Left colon (tissue), 2 donors: ENCODE data around the gene ARHGAP12. TPM values are rescaled to one million over a fixed set of nuclear protein-coding genes. Genes with fewer than 3 reads are reported as not detected.
A peak's percentile ranks its signal among the peaks of the same experiment; 100 is the strongest.

Experiments
- ATAC-seq: fragments of 200-7000 bp; cut with Tn5 transposase; one replicate; pipeline ENCODE4 v1.9.1; 2020; ENCODE audit warnings: mild to moderate bottlenecking, moderate library complexity
- DNase-seq, 2 donors: peaks; one replicate each; pipeline ENCODE4 v3.0.0-alpha.2; 2020
- intact Hi-C, 2 donors: fragments of 100-400 bp; cut with DNase I in 1 of 2; cut with micrococcal nuclease in 1 of 2; formaldehyde crosslinking; loops; one replicate each; pipeline versions ENCODE4 v1.11.2 to v1.14.0; 2022; cut with DNase I, micrococcal nuclease
- total RNA-seq, 2 donors: library from RNA; stranded (reverse); fragmentation: NEBNext Ultra II Directional; extraction: Animal tissue kit (Norgen Biotek cat#: 25700); gene quantifications; one replicate each; pipeline ENCODE4 v1.2.1, GENCODE V29; 2021
- donor health status: DM: no; HTN: no; CAD: no.
- donor health status: DM: yes; HTN: yes; CAD: no.

ARHGAP12 gene
- total RNA-seq, 2 donors from 2014 or later, result 38.2 to 46.9 TPM

DNA sequence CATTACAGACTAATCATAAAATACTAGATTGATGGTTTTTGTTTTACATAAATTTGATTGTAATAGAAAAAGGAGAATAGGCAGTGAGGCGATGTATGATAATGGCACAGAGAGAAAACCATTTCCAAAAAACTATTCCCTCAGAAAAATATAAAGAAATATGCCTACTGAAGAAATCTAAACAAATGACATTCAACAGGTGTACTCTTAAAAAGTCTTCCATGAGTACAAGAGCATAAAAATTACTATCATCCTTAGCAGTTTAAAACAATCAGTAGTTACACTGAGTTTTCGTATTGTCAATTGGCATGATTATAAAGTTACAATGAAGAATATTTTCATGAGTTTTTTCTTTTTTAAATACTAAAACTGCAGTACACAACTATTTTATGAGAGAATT, 75.0 kb downstream of the ARHGAP12 start:
- intact Hi-C loops, result no loop called here
- no peak for ATAC-seq
- DNase-seq, result no peak

DNA sequence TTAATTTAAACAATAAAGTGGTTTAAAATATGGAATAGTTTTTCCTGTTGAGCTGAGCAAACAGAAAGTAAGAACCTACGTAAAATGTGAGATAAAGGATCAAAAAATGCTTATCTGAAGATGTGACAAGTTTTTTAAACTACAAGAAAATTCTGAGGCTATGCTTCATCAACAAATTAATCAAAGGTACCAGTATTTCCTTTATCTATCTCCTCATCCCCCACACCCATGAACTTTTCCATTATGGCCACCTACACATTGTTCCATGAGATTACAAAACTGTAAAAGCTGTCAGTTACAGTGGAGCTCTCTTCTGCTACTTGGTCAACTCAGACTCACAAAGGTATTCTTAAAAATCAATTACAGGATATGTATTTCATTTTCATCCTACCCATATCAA, 77.4 kb downstream of the ARHGAP12 start:
- no peak for DNase-seq
- ATAC-seq, result no peak
- intact Hi-C loops, result no loop called here

DNA sequence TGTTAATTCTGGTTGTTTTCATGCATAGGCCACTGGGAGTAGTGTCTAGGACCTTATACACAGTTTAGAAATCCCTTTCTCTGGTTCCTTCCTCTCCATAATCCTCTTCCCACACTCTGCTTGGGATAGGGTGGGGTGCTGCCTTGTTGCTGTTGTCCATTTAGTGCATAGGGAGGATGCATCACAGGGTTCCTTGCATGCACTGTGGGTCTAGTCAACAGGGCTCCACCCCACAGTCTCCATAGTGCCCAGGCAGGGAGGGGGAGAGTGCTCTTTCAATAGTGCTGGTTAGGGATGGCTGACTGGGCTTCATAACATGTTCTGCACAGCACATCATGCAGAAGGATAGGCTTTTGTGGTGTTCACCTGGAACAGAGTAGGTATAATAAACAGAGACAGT, 81.1 kb downstream of the ARHGAP12 start:
- intact Hi-C loops, result no loop called here
- ATAC-seq, result peak; percentile 62

DNA sequence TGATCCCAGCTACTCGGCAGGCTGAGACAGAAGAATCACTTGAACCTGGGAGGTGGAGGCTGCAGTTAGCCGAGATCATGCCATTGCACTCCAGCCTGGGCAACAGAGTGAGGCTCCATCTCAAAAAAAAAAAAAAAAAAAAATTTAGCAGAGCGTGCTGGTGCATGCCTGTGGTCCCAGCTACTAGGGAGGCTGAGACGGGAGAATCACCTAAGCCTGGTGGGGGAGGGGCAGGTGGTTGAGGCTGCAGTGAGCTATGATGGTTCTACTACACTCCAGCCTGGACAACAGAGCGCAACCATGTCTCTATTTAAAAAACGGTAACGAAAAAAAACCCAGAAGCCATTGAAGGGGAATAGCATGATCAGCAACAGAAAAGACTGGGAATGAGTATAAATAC, 89.9 kb downstream of the ARHGAP12 start:
- ATAC-seq (no peak), DNase-seq (no peak)
- intact Hi-C loops, result no loop called here

More for the DNA sequence above, 81.1 kb downstream of the ARHGAP12 start:
- DNase-seq, result no peak

DNA sequence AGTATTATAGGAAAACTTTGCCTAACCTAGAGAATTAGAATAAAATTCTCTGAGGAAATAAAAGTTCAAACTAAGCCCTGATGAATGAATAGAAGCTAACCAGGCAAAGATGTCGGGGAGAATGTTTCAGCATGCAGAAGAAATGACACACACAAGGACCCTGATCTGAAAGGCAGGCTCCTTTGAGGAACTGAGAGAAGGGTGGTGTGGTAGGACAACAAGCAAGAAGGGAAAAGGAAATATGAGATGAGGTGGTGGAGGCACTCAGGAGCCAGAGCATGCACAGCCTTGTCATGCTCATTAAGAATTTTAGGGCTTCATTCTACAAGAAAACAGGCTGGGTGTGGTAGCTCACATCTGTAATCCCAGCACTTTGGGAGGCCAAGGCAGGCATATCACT, 90.6 kb downstream of the ARHGAP12 start:
- DNase-seq (no peak), ATAC-seq (no peak)
- intact Hi-C loops, result no loop called here

DNA sequence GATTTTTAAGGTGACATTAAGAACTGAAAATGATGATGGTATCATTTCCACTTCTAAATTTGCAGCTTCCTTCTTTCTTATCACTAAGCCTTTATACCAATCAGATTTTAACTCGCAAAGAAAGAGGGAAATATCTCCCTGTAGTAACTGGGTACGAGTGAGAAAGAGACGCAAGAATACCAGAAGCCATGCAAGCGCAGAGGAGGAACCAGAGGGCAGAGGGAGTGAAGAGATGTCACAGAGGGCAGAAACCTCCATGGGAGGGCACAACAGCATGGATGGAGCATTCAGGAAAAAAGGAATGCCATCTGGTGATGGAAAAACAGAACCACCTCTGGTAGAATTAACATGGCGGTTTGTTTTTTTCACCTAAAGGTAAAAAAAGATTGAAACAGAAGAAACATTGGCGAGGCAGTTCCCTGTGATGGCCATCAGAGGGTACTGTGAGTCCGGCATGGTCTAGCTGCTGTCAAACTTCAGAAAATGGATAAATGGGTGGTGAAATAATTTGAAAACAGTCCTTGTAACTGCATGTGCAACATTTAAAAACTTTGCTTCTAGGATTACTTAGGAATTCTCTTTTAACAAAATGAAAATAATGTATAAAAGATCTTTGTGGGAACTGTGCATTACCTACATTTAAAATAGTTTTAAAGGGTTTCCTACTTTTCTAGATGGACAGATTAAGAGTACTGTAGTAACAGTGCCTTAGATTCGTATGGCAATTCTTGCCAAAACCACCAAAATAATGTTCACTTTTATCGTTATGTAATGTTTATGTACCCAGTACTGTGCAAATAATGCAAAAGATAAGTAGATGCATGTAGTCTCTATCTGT, 91.8 kb downstream of the ARHGAP12 start:
- DNase-seq (no peak), ATAC-seq (peak; percentile 65)
- intact Hi-C loops, result no loop called here

DNA sequence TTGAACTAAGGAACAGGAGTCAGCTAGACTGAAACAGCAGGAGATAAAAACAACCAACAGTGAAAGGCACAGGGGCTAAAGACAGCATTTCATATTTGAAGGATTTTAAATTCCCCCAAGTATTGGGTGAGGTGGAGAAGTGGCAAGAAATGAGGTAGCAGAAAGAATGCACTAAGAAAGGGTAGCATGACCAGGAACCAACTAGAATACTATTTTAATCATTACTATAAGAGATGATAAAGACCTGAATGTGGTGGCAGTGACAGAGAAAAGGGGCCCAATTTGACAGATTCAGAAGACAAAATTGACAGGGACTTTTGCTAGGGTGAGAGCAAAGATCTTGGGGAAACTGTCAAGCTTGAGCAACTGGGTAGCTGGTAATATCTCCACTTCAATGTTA, 94.9 kb downstream of the ARHGAP12 start:
- intact Hi-C loops, result no loop called here
- DNase-seq, result no peak
- no peak for ATAC-seq

DNA sequence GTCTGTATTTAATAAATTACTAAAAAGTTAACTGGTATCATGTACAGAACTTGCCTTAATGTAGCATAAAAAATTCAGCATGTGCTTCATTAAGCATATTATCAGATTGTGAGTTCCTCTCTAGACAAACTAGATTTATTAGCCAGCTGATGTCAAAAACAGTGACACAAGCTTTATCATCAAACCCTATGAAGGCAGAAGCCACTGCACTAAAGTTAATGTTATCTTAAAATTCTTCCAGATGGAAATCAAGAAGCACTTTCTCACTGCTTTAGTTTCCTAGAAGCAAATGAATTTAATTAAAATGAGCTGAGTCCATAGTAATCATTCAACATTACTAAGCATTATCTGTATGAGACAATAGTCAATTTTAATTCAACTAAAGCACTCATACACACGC, 96.4 kb downstream of the ARHGAP12 start:
- intact Hi-C loops, result no loop called here
- DNase-seq, result no peak
- ATAC-seq, result no peak

DNA sequence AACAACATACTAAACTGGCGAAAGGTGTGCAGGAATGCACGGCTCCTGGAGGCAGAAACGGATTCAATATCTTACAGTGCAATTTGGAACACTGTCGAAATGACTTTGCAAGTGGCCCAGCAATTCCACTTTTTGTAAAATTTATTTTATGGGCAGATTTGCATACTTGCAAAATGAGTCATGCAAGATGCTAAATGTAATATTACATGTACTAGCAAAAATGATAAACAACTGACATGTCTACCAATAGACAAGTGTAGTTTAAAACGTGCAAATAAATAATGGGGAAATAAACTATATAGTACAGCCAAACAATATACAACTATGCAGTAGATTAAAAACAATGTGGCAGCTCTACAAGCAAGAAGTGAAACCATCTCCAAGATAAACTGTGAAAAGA, 97.7 kb downstream of the ARHGAP12 start:
- intact Hi-C loops, result no loop called here
- ATAC-seq (no peak), DNase-seq (no peak)

DNA sequence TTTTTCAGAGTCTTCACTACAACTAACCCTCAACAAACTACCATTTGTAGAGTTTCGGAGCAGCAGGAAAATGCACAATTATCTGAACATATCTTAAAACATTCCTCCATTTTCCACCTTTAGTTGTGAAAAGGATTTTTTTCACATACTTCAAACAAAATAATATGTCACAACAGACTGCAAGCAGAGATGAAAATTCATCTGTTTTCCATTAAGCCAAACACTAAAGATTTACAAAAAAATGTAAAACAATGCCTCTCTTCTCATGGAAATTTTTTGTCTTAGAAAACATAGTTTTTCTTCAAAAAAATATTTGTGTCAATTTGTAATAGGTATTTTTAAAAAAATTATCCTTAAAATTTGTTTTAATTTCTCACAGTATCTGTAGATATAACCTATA, 98.9 kb downstream of the ARHGAP12 start:
- ATAC-seq (no peak), DNase-seq (no peak)
- intact Hi-C loops, result no loop called here

DNA sequence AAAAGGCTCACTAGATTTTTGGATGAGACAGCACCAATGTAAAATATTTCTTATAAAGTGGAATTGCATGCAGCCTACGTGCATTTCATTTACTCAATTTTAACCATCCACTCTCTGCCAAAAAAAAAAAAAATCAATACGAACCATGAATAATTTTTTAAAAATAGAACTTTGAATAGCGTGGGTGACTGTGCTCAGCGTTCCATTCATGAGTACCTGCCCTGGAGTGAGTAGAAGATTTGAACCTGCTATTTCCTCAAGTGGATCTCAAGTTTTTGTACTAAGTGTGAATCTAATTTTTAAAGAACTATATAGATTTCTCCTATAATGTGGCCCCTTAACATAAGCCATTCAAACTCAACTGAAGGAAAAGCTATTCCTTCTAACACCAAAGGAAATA, 105.3 kb downstream of the ARHGAP12 start:
- ATAC-seq (no peak), DNase-seq (no peak)
- intact Hi-C loops, result no loop called here

DNA sequence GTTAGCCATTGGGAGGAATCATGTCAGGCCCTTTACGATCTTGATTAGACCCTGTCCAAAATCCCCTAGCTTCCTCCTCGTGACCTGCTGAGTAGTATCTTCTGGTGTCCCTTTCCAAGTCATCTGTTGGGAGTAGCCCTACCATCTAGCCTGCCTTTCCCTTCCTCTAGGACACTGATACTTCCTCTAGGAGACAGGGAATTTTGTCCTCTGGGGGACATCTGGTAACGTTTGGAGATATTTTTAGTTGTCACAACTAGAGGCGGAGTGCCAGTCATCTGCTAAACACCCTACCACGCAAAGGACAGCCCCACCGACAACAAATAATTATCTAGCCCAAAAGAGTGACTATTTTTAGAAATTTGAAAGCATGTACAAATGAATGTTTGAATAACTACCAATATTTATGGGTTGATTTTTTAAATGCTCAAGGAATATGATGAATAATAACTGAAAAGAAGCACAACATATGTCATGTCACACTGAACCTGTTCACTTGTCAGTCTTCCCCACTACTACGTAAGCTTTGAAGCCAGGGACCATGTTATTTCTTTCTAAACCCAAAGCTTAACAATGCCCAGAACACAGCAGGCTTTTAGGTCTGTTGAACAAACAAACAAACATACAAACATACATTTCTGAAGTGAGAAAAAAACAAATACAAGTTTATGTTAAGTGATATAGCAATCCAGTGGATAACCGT, 105.9 kb downstream of the ARHGAP12 start:
- ATAC-seq (no peak), DNase-seq (no peak)
- intact Hi-C loops, result no loop called here

DNA sequence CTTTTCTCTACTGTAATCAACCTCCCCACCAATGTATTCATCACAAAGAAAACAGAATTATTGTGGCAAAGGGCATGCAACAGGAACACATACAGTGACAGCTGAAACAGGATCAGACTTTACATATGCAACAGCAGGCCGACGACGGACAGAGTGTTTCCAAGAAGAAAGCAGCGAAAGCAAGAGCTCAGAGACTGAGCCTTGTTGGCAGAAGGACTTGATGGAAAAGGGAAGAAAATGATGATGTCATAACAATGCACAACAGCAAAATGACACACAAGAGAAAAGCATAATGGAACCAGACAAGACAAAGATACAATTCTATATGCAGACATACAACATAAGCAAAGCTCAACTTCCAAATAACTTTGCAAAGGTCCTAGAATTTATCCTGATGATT, 106.5 kb downstream of the ARHGAP12 start:
- intact Hi-C loops, result no loop called here
- DNase-seq, result no peak
- ATAC-seq, result no peak

DNA sequence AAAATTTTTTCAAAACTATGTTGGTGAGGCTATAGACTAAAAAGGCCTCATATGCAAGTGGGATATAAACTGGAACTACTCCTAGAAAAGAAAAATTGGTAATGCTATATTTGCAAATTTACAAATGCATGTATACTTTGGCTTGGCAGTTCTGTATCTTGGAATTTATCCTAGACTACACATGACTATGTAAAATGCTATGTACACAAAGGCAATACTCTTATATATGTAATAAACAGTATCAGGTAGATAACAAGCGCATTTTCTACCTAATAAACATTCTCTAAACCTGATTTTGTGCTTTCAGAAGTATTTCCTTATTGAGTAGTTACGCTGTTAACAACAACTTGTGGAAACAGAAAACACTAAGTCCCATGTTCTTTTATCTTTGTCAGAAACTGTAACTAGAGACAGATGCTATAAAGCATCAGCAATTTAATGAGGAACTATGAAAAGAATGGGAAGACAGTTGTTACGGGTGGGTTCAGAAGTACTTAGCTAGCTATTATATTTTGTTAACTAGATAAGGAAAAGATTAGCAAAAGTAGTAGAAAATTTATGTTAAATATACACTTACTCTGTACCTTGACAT, 107.8 kb downstream of the ARHGAP12 start:
- intact Hi-C loops, result no loop called here
- peak; percentile 74 for ATAC-seq
- no peak for DNase-seq

DNA sequence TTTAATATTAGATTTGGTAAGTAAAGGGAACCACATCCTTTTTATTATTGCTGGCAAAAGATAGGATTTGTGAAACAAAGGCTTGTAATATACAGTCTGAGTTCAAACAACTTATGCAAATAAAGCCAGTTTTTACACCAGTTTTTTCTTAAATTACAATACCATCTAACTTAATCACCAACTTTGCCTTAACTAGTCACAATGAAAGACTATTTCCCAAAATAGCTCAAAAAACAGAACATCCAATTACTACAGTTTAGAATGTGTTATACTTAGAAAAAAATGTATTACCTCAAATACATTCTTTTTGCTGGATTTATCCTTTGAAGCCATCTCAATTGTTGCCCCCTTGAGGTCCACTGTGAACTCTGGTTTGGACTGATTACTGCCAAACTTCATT, 108.5 kb downstream of the ARHGAP12 start:
- DNase-seq (no peak), ATAC-seq (no peak)
- intact Hi-C loops, result no loop called here

DNA sequence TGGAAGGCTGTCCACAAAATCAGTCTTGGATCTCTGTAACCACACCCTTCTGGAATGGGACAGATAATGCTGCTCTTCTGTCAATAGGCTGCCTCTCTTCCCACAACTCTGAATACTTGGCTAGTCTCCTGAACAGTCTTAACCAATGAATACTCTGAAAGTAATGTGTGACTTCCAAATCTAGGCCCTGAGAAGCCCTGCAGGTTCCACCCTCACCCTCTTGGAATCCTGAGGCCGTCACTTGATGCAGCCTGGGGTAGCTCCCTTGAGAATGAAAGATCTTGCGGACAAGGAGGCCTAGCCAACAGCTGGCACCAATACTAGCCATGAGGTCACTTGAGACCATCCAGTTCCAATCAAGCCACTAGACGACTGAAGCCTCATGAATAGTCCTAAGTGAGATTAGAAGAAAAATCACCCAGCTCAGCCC, 109.2 kb downstream of the ARHGAP12 start:
- no peak for DNase-seq
- intact Hi-C loops, result loop anchor here in 1 of 2 donors (10.0 kb wide), 1 partner anchor 1095 kb away; no protein-coding TSS in a partner anchor
- peak; percentile 16 for ATAC-seq

DNA sequence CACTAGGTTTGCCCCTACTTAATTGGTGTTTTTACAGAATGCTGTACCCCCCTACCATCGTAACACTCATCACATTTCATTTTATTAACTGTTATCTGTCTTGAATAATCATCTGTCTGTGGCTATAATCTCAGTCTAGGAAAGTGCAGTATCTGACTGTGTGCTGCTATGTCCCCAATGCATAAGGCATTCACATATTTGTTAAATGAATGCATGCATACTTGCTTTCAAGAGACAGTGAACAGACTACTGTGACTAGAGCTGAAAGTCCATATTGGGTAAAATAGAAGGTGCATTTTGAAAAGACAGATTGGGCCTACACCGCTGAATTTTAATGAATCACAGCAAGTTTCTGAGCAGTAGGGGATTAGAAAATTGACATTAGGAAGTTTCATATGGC, 112.3 kb downstream of the ARHGAP12 start:
- ATAC-seq, result no peak
- intact Hi-C loops, result loop anchor here in 1 of 2 donors (10.0 kb wide), 1 partner anchor 1092 kb away; no protein-coding TSS in a partner anchor
- DNase-seq, result no peak

DNA sequence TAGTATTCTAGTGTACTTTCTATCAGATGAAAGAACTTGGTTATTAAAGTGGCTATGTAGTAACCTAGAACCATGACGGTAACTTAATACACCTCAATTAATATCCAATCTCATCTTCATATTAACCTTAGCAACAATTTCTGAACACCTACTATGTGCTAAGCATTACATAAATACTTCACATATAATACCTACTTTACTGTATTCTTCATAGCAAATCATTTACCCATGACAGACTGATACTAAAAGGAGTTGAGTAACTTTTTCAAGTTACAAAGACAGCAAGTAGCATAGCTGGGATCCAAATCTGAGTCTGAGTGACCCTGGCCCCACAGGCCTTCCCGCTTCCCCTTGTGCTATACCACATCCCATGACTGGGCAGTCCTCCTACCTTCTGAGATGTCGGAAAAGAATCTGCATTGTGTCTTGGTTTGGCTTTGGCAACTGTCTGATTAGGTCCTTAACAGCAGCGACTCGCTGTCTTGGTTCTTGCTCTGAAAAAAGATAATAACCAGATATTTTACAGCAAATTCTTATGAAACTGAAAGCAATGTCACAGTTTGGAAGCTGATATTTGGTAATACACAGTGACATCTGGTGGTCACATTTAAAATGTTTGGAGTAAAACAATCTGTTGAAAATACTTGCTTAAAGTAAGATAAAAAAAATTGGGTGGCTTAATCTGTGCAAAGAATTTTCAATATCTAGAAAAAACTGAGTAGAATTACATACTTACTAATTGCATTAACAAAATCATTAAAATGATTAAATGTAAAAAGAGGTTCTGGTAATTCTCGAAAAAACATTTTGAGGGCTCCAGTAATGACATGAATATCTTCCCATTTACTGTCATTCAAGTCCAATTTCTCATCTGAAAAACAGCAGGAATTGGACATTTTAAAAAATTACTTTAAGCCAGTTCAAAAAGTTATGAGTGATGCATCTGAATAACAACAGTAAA, 120.1 kb downstream of the ARHGAP12 start:
- ATAC-seq, result peak; percentile 53
- no peak for DNase-seq
- intact Hi-C loops, result loop anchor here in 1 of 2 donors (10.0 kb wide), 1 partner anchor 314 kb away; no protein-coding TSS in a partner anchor

DNA sequence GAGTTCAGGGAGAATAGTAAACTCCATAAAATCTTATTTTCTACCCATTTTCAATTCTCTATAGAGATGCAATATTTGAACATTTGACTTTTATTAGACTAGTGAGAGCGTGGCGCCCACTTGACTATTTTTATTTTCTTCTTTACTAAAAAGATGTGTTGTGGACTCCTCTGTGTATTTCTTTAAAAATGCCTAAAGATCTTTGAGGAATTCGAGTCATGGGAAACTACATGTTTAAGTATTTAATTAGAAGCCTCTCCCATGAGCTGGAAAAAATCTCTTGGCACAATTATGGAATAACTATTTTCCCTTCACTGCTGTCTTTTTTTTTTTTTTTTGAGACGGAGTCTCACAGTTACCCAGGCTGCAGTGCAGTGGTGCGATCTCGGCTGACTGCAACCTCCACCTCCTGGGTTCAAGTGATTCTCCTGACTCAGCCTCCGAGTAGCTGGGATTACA, 124.2 kb downstream of the ARHGAP12 start:
- DNase-seq, result no peak
- no peak for ATAC-seq
- intact Hi-C loops, result loop anchor here in 1 of 2 donors (10.0 kb wide), 1 partner anchor 310 kb away; no protein-coding TSS in a partner anchor
